MV-4-11 (cell line): ENCODE measurements around the gene CNGB1.
"Not testable (repeated sequence)": the region's sequence is repeated elsewhere in the genome, so short reads cannot be mapped to it uniquely, and the experiment has no call there.

Source experiments
- DNase-seq: peaks from one replicate; lab custom pipeline; 2025; lab: John Stamatoyannopoulos, UW

Gene CNGB1

GRCh38 chr16:57970970-57971369 lies at the start of gene CNGB1:
TSS of gene CNGB1 (minus strand) at chr16:57971128. CDS start at chr16:57967286, 3,842 bp downstream.
- no peak for DNase-seq

GRCh38 chr16:58019866-58020538 lies 49.1 kb upstream of the CNGB1 start:
- DNase-seq = no peak

DNA sequence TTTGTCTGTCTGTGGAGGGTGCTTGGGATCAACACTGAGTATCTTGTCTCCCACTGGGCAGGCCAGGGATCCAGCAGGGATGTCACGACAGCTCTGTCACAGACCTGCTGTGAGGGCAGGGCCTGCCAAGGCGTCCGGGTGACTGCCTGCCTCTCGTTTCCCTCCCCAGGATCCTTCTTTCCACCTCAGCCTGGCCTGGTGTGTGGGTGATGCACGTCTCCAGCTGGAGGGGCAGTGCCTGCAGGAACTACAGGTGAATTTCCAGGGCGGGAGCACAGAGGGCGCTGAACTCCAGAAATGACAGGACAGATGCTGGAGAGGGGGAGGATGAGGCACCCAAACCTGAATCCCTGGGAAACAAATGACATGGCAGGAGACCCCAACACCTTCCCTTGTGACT lies 47.9 kb upstream of the CNGB1 start:
- DNase-seq = no peak

- no peak for DNase-seq
Observed at GRCh38 chr16:58016840-58017446, 46.0 kb upstream of the CNGB1 start.

DNA sequence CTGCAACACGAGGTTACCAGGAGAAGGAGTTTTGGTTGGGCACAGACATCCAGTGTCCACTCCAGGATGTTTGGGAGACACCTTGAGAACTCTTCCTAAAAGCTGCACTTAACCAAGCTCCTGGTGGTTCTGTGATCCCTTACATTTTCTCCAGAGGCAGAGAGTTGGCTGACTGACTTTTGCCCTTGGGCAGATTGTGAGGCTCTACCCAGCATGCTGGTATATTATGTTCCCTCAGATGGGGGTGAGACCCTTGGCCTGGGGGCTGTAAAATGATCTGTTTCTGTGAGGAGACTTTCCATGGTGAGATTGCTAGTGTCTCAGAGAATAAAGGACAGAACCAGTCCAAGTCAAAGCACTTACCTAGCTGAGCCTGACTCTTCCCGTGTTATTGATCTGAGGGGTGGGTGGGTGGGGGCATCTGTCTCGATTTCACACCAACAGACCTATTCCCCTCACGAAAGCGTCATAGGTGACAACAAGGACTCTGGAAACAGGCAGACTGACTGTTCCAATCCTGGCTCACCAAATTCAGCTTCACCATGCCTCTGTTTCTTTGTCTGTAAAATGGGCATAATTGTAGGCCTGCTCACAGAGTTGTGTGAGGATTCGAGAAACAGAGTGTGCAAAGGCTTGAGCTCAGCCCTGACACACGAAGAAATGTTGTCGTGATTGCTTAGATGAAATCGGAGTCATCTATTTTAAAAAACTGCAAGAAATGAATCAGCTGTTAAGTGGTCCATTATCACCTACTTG lies 42.5 kb upstream of the CNGB1 start:
- no peak for DNase-seq

GRCh38 chr16:58012481-58012880 lies 41.6 kb upstream of the CNGB1 start:
- no peak for DNase-seq

- DNase-seq = no peak
Observed at GRCh38 chr16:58011652-58012051, 40.7 kb upstream of the CNGB1 start.

DNA sequence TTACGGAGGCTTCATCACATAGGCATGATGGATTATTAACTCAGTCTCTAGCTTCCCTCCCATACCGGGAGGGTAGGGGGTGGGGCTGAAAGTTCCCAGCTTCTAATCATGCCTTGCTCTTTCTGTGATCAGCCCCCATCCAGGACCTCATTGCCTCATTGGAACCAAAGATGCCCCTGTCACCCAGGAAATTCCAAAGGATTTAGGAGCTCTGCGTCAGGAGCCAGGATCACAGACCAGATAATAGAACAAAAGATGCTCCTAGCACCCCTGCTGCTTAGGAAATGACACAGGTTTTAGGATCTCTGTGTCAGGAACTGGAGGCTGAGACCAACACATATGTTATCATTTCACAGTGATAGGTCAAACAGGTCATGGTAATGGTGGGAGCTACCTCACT lies 40.0 kb upstream of the CNGB1 start:
- DNase-seq = no peak

DNA sequence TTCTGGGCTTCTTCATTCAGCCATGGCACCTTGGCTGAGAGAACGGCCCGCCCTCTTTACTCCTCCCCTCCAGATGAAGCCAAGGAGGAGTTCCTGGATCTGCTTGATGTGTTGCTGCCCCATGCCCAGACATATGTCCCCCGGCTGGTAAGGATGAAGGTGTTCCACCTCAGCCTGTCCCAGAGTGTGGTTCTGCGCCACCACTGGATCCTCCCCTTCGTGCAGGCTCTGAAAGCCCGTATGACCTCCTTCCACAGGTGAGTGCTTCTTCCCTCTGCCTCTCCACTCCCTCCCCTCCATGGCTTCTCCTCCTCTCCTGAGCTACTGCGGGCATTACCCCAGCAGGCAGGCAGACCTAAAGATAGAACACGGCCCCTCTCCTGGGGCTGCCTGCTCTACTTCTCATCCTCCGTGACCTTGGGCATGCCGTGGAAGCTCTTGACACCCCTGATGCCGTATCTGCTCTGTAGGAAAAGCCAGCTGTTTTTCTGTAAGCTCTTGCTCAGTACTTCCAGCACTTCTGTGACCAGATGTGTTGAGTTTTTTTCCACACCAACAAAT lies 39.0 kb upstream of the CNGB1 start:
- DNase-seq = no peak

GRCh38 chr16:58004736-58005135 lies 33.8 kb upstream of the CNGB1 start:
- not testable (repeated sequence) for DNase-seq

DNA sequence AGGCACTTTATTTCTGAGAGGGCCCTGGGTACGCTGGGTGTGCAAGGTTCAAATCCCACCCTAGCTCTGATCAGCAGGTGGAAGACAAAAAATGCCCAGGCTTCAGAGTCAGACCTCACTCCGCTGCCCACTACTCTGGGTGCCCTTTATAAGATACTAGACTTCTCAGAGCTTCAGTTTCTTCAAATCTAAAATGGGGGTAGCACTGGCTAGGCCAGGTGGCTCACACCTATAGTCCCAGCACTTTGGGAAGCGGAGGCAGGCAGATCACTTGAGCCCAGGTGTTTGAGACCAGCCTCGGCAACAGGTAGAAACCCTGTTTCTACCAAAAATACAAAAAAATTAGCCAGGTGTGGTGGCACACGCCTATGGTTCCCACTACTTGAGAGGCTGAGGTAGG lies 32.0 kb upstream of the CNGB1 start:
- no peak for DNase-seq

GRCh38 chr16:58002416-58002800 lies 31.5 kb upstream of the CNGB1 start:
- DNase-seq = no peak

DNA sequence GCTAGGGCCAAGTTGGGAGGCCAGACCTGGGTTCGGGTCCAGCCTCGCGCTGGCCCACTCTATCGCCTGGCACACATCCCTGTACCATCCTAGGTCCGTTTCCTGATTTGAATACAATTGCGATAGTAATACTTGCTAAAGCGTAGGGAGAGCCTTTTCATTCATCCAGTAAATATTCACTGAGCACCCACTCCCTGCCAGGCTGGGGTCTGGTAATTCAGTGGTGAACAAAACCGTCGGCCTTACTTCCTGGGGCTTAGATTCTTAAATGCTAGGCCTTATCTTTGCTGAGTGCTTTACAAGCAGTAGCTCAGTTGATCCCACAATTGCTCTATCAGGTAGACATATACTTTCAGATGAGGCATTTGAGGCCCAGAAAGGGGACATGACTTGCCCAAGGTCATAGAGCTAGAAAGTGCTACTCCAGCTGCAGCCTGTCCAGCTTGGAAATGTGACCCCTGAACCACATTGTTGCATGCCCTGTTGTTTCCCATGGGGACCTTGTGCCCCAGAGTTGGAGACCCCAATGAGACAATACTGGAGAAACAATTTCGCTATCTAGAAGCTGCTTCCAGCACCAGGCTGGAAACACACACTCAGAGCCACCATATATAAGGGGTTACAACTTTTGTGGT lies 31.0 kb upstream of the CNGB1 start:
- no peak for DNase-seq

GRCh38 chr16:58000706-58001676 lies 30.1 kb upstream of the CNGB1 start, which contains the start of gene USB1:
TSS of gene USB1 (plus strand) at chr16:58001407. CDS start at chr16:58001484, 77 bp downstream.
- DNase-seq = peak; percentile 71

- no peak for DNase-seq
Observed at GRCh38 chr16:57999971-58000705, 29.2 kb upstream of the CNGB1 start, which contains the start of gene ZNF319. TSS of gene ZNF319 (minus strand) at chr16:58000672. CDS start at chr16:57998265, 2,407 bp downstream.

- DNase-seq = peak; percentile 56
Observed at GRCh38 chr16:57999366-57999970, 28.5 kb upstream of the CNGB1 start.

GRCh38 chr16:57998992-57999365 lies 28.1 kb upstream of the CNGB1 start:
- DNase-seq = peak; percentile 56

- DNase-seq = peak; percentile 90
Observed at GRCh38 chr16:57998486-57998885, 27.6 kb upstream of the CNGB1 start.

- no peak for DNase-seq
Observed at GRCh38 chr16:57997528-57998265, 26.8 kb upstream of the CNGB1 start.
